GM18868 (cell line): ENCODE results near the gene RHCE.
A peak's percentile ranks its signal among the peaks of the same experiment; 100 is the strongest.
"Not testable (repeated sequence)": the region's sequence is repeated elsewhere in the genome, so short reads cannot be mapped to it uniquely, and the experiment has no call there.

Source experiments
- ATAC-seq: cut with Tn5 transposase; IDR thresholded peaks from one replicate; pipeline ENCODE4 v1.9.1; 2021; ENCODE audit warnings: mild to moderate bottlenecking, moderate library complexity; ENCODE audit not compliant: unreplicated experiment

RHCE gene

DNA sequence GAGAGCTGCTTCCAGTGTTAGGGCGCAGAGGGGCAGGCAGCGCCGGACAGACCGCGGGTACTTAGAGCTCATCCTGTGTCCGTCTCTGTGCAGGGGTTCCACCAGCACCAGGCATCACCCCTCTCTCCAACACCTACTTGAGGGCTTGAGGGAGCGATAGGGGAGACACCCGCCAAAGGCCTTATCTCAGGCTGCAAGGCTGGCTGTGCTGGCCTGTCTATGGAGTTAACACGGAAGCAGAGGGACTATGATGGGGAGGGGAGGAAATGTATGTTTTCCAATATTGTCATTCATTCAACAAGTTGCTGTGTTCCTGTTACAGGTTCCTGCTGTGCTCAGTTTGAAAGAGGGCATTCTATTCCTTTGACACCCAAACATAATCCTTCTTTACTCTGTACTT is at the start of gene RHCE:
TSS of gene RHCE (minus strand) at position 111 of the 400 bp plus-strand sequence. CDS start at position 72, 39 bp downstream.
- ATAC-seq, result not testable (repeated sequence)

DNA sequence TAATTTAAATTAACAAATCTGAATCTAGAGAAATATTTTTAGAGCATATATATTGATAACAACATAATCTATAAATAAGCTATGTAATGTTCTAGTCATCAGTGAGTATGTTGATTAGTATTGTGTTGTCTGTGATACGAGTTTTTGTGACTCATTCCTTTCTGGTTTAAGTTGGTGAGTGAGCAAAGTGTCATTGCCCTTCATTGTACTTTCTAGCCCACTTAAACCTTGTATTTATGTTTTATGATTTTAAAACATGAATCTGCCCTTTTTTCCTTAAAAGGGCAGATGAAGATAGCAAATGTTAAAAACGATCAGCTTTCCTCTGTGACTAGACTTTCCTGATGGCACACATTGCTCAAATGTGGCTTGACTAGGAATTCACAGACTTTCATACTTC is 48.6 kb upstream of the RHCE start:
- ATAC-seq, result no peak

DNA sequence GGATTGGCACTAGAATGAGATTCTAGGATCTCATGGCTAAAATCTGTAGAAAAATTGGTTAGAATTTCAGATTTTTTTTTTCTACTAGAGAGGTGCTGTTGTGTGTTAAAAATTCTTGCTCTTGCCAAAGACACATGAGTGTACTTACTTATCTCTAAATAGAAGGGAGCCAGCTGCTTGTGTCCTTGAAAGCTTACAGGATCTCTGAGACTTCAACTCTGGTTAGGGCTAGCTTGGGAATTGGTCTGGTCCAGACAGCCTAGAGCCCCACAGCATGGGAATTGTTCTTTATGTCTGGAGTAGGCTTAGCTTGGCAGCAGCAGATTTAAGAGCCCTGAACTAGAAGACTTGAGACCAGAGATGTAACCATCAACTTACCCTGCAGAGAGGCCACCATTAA is 47.4 kb upstream of the RHCE start:
- ATAC-seq, result no peak

DNA sequence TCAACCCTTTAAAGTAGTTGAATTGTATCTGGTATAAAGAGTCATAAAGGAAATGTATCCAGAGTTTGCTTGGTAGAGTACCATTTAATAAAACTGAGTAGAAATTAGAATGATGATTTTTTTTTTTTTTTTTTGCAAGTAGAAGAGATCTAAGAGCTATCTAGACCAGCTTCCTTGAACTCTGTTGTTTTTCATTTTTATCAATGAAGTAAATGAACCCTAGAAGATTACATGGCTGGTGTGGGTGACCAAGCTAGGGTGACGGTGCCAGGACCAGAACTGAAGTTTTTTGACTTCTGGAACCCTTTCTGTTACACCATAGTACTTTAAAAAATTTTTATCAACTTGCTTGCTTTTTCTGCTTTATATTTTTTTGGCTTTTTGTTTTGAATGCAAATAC is 47.0 kb upstream of the RHCE start:
- no peak for ATAC-seq

DNA sequence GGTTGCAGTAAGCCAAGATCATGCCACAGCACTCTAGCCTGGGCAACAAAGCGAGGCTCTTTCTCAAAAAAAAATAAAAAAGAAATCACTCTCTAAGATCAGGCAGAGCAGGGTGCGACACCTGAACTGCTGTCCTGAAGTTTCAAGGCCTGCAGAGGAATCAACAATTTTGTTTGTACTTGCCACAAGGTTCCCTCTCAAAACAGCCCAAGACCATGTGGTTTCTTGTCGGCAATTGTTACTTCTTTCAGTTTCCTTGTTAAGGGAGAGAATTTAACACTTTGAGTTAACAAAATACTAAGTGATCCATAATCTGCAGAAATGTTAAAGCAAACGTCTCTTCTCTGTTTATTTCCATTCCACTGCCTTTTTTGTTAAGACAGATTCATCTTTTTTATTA is 46.6 kb upstream of the RHCE start:
- no peak for ATAC-seq

DNA sequence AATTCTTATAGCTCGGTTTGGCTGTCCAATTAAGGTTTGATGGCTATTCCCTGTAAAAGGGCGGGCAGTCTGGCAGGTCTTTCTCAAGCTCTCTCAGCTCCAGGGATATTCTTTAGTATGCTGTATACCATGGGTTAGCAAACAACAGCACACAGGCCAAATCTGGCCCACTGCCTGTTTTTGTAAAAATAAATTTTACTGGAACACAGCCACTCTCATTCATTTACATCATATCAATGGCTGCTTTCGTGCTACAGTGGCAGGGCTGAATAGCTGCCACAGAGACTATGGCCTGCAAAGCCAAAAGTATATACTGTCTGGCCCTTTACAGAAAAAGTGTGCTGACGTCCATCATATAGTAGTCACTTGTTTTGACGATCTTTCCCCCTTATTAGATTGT is 42.1 kb upstream of the RHCE start:
- no peak for ATAC-seq

DNA sequence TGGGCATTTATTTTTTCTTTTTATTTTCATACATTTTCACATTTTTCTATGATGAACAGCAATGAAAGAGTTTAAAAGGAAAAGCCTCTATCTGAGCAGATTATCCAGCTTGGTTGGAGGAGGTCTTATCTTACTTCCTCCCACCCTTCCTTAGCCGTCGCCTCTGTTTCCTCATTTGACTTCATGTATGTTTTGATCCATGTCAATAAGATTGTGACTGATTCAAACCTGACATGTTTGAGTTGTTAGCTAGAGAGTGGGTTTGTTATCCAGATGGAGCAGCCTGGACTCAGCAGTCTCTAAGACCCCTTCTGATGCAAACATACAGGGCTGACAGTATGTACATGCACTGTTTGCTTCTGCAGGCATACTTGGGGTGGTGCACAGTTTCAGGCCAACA is 41.2 kb upstream of the RHCE start:
- ATAC-seq, result no peak

DNA sequence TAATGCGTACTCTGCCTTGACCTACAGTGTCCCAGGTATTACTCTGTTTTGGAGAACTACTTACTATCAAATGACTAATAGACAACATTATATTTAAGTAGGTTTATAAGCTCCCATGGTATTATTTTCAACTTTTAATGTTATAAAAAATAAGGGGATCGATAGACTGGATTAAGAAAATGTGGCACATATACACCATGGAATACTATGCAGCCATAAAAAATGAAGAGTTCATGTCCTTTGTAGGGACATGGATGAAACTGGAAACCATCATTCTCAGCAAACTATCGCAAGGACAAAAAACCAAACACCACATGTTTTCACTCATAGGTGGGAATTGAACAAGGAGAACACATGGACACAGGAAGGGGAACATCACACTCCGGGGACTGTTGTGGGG is 40.2 kb upstream of the RHCE start:
- not testable (repeated sequence) for ATAC-seq

DNA sequence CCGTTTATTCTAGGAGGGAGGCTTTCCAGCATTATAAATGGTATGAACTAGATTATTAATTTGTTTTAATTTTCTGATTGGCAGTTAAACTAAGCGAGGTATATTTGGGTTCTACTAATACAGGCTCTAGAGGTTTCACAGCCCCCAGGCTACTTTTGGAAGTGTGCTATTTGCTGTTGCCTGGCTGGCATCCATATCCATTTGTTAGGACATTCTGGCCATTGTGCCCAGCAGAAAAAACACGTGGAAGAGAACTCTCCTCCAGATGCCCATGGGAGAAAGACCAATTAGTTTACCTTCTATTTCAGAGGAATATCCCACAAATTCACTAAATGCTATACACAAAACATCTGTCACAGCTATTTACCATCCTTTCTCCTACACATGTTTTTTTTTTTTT is 39.4 kb upstream of the RHCE start:
- no peak for ATAC-seq

DNA sequence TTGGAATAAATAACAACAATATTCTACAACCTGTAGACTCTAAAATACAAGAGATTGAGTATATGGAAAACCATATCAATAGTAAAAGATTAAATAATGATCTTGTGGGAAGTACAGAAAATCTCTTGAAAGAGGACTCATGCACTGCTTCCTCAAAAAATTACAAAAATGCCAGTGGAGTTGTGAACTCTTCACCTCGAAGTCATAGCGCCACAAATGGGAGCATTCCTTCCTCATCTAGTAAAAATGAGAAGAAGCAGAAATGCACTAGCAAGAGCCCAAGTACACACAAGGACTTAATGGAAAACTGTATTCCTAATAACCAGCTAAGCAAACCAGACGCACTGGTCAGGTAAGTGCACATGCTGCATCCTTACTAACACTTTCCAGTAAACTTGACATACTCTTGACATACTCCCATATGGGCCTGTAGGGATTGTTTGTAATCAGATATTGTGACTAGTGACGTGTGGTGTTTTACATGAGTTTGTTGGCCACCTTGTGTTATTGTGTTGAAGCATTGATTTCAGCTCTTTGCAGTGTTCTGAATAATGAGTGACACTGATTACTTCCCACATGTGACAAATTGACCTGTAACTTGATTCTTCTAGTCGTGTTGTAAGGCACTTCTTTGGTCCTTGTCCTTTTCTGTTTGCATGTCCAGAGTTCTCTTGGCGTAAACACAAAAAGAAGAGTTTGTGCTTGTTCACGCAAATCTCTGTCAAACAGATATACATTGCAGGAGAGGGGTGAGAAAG is 38.1 kb upstream of the RHCE start:
- no peak for ATAC-seq

DNA sequence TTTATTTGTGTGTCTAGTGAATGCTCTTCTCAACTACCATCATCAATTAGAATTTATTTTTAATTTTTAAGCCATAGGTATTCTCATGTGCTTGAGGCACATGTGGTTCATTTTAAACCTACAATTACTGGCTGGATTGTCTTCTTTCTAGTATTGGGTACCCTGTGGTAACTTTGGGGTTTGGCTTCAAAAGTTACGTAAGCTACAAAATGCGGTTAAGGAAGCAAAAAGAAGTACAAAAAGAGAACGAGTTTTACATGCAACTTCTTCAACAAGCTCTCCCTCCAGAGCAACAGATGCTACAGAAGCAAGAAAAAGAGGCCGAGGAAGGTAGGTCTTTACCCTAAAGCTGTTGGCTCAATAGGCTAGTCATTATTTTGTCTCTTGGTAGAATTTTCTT is 35.9 kb upstream of the RHCE start:
- no peak for ATAC-seq

DNA sequence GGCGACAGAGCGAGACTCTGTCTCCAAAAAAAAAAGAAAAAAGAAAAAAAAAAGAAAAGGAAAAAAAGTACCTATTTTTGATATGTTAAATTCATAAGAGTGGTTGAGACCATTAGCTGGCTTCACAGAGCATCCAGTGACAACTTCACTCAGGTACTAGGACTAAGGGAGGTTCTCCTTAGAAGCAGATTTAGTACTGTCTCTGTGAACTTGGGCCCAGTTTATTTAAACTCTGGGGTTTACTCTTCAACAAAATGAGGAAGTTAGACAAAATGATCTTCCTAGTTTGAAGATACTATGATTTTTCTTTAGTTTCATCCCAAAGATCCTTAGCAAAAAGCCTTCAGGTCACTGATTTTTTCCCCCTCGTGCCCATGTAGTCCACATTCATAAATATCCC is 31.3 kb upstream of the RHCE start:
- ATAC-seq, result no peak

DNA sequence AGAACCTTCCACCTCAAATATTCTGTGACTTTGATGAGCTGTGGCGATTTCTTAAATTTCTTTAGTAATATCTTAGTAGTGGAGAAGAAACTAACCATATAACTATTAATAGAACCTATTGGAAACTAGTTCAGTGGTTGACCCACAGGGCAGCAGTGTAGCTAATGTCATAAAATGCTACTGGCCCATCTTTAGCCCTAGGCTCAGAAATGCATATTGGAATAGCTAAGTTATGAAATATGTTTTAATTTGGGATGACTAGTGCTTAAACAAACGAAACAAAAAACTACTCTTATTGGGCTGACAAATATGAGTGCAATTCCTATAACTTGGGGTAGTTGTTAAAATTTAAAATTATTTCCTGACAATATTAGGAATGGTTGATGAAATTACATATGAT is 30.3 kb upstream of the RHCE start:
- ATAC-seq, result no peak

DNA sequence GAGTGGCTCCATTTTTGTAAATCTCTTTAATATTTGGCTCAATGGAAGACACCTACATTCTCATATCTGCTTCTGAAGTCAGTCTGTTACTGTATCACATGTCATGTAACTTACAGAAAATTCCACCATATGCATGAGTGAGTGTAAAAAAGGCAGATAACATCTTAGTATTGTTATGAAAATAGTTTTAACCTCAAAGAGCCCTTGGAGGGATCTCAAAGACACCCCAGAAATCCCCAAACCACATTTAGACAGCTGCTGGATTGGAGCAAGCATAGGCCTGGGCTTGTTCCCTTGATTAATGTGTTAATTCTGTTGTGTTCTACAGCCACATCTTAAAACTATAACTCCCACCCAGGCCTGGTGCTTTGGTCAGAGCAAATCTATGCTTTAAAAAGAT is 26.9 kb upstream of the RHCE start:
- peak; percentile 85 for ATAC-seq

DNA sequence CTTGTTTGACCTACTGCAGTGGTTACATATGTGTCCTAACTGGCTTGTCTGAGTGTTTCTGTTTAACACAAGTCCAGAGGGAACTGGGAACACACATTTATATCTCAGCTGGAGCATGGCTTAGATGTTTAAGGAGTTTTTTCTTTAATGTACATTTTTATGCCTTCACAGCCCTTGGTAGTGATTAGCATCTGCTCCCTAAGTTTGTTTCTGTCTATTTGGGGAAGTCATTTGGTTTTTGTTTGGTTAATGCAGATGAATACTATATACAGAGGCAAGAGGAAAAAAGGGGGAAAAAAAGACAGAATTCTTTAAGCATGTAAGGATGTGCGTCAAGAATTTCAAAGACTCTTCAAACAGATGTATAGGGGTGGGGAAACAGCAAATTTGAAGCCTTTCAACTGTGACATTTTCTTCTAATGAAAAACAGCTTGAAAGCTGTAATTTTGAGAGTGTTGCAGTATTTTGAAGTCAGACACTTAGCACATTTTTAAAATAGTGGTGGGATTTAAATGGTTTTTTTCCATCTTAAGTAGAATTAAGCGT is 25.4 kb upstream of the RHCE start:
- ATAC-seq, result no peak

DNA sequence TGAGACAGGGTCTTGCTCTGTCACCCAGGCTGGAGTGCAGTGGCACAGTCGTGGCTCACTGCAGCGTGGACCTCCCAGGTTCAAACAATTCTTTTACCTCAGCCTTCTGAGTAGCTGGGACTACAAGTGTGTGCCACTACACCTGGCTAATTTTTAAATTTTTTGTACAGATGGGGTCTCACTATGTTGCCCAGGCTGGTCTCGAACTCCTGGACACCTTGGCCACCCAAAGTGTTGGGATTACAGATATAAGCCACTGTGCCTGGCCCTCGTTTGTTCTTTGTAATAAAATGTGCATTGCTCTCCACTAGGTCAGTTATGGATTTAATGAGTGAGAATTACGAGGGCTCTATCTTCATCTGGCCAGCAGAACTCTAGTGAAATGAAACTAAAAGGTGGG is 24.0 kb upstream of the RHCE start:
- ATAC-seq, result not testable (repeated sequence)

DNA sequence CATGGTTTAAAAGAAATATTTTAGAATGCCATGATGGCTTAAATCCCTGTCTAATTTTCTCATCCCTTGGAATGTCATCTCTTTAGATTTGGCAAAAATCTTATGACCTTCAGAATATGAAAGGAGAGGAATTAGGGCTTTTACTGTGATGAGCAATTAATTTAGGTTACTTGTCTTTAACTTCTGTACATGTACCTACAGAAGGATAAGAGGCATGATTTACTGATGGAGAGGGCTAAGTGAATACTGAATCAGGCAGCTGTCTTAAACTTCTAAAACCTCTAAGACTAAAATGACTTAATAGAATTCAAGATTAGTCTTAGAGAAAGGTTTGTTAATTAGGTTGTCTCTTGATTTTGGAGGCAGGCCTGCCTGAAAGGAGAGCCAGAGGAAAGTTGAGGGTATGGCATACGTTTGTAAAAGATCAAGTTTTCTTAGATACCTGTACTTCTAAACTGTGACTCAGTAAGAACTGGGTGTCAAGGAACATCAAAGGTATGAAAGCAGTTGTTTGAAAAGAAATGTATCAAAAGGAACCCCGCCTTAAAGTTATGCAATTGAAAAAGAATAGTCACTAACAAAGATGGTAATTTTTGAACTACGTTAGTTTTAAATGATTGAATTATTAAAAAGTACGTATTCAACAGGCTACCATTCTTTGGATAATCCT is 22.5 kb upstream of the RHCE start:
- no peak for ATAC-seq

DNA sequence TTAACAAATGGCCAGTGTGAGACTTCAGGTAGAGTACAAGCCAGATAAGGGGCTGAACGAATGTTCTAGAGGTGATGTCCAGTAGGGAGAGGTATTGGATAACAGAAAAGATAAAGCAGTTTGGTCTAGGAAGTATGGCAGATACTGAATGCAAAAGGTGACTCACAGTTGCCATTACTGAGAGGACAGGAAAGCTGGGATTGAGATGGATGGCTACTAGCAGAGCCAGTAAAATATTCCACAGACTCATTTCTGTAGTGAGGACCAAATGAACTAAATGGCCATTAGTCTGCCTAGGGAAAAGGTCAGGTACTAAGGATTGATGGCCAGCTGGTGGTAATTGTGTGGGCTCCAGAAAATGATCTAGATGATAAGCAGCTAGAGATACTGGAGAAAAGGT is 21.6 kb upstream of the RHCE start:
- no peak for ATAC-seq

DNA sequence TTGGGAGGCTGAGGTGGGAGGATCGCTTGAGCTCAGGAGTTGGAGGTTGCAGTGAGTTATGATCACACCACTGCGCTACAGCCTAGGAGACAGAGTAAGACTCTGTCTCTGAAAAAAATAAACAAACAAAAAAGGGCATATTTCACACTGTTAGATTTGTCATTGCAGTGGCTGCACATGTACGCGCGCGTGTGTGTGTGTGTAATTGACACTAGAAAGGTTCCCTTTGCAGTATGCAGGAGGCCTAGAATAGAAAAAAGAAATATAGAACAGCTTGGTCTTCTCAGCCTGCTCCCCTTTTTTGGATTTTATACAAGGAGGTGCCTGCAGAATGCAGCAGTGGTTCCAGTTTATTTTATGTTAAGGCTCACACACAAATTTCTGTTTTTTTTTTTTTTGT is 18.7 kb upstream of the RHCE start:
- no peak for ATAC-seq

DNA sequence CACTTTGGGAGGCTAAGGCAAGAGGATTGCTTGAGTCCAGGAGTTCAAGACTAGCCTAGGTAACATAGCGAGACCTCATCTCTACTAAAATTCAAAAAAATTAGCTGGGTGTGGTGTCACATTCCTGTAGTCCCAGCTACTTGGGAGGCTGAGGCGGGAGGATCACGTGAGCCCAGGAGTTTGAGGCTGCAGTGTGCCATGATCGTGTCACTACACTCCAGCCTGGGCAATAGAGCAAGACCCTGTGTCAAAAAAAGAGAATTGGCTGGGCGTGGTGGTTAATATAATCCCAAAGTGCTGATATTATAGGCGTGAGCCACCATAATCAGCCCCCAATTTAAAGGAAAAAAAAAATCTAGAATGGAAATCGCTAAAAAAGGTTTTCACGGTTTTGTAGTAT is 17.0 kb upstream of the RHCE start:
- no peak for ATAC-seq

DNA sequence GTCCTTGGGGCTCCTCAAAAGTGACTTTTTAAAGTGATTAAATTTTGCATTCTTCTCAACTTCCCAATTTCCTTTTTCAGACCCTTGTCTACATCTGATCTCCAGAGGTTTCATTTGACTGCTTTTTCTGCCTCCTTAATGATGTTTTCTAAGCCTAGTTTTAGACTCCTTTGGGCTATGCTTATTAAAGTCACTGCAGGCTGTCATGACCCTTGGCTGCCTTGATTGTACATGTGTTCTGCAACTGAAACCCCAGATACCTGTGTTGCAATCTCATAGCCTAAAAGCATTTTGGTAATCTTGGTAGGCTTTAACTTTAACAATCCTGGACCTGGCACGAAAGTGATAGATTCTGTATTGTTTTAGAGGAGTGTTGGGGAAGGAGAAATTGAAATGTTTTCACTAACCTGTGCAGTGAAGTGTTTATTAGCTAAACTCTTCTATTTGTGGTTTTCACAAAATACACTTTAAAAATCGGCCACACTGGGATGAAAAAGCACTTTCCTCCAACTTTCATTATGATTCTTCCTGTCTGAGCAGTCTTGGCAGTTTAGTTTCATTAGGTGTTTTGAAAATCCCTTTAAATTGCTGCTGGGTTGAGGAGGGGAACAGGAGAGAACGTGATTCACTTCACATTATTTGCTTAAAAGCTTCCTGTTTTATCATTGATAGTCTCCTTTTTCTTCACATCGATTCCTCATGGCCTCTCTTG is 14.9 kb upstream of the RHCE start:
- ATAC-seq, result peak; percentile 38
